Measurements from ENCODE around the gene SLC41A3.
A peak's percentile ranks its signal among the peaks of the same experiment; 100 is the strongest.
"Not testable (repeated sequence)": the region's sequence is repeated elsewhere in the genome, so short reads cannot be mapped to it uniquely, and the experiment has no call there.

The SLC41A3 gene

DNA sequence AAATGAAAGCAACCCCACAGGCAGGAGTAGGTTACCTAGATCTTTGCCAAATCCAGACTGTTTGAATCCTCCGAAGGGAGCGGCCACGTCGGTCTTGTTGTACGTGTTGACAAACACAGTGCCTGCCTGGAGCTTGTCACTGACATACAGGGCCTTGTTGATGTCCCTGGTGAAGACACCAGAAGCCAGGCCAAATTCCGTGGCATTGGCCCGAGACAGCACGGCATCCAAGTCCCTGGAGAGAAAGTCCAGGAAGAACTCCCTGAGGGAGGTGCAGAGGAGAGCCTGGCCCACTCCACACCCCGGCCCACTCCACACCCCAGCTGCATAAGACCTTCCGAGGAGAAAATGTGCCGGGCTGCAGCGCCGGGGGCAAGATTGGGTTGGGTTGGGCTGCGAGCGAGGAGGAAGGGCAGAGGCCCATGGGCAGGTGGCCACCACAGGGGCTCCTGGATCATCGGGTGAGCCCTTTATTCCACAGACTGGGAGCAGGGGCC lies 21.8 kb upstream of the SLC41A3 start:
- no peak for DNase-seq

- DNase-seq, result no peak
Observed at GRCh38 chr3:126104742-126105605, 21.1 kb upstream of the SLC41A3 start.

- no peak for DNase-seq
Observed at GRCh38 chr3:126104028-126104635, 20.2 kb upstream of the SLC41A3 start.

DNA sequence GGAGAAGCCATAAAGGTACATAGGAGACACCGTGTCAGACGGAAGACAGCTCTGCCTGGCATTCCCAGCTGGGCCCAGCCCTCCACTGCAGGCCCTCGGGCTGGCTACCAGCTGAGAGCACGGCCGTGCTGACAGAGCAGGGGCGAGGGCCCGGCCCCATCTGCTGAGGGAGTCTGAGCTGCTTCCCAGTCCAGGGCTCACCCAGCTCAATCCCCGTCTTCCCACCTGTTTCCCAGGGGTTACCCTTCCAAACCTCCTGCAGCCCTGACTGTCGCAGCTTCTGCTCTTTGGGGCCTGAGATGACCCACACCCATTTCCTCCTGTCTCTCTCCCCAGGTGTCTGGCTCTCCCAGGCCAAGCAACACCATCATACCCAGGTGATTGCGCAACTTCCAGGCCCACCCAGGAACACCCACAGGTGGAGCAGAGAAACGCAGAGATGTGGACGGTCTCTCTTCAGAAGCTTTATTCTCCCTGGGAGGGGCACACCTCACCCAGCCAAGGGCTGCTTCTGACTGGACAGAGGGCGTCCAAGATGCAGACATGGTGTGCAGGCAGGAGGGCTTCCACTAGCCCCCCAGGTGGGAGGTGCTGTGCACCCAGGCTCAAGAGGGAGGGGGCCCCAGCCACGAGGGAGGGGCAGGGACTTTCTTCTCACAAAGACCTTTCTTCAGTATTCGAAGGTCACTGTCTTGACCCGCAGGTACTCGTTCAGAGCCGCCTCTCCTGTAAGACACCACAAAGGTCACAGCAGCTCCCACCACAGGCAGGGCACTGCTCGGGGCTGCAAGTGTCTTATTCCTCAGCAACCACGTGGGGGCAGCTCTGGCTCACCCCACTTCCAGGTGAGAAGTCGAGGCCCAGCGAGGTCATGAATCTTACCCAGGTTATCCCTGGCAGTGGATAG lies 19.4 kb upstream of the SLC41A3 start:
- no peak for DNase-seq

DNA sequence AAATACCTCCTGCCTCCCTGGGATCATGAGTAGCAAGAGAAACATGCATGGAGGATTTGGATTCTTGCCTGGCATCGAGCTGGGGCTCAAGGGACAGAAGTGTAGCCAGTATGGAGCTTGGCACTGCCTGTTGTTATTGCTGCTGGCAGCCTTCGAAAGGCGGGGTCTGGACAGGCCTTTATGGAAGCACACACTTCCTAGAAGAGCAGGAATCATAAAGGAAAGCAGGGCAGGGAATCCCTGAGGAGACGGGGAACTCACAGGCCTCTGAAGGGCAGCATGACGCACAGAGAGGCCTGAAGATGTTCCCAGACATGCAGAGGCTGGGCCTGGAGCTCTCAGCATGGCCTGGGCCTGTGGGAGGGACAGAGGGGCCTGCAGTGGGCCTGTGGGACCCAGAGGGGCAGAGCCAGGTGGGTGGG lies 18.6 kb upstream of the SLC41A3 start:
- no peak for DNase-seq

DNA sequence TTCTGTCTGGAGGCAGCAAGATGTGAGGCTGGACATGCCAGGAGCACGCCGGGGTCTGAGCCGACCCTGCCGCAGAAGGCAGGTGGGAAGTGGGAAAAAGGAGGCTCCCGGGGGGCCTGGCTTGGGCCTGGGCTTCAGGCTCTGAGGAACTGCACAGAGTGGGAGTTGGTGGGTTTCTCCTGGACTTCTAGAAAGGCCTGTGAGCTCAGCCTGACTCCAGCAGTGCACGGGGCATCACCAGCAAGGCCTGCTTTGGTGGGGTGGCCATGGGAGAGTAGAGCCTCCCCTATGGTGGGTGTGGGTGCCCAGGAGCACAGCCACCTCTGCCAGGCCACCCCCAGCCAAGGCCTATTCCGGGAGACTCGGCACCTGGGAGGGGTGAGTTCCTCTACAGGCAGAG lies 18.1 kb upstream of the SLC41A3 start:
- no peak for DNase-seq

GRCh38 chr3:126101521-126101982 lies 17.6 kb upstream of the SLC41A3 start:
- no peak for DNase-seq

DNA sequence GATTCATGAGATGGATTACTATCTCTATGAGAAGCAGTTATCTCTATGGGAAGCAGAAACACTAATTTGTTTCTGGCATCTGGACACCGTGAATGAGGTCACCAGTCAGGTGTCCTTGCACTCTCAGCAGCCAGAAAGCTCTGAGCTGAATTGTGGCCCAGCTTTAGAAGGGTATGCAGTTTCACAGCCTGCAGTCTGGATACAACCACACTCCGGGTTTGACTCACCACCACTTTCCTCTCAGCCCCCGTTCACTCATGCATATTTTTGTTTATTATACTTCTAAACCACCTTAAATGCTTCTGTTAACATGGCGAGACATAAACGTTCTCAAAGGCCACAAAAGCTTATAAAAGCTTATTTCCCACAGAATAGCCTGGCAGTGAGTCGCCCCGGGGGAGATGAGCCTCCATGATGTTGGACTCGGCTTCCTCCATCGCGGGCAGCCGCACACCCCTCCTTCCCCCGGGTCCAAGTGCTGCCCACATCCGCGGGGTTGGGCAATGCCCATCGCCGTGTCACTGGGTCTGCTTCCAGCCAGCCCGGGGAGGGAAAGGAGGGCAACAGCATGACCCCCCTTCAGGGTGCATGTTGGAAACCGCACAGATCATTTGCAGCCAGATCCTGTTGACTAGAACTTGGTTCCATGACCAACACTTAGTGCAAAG lies 16.8 kb upstream of the SLC41A3 start:
- no peak for DNase-seq

- no peak for DNase-seq
Observed at GRCh38 chr3:126100269-126100633, 16.3 kb upstream of the SLC41A3 start.

DNA sequence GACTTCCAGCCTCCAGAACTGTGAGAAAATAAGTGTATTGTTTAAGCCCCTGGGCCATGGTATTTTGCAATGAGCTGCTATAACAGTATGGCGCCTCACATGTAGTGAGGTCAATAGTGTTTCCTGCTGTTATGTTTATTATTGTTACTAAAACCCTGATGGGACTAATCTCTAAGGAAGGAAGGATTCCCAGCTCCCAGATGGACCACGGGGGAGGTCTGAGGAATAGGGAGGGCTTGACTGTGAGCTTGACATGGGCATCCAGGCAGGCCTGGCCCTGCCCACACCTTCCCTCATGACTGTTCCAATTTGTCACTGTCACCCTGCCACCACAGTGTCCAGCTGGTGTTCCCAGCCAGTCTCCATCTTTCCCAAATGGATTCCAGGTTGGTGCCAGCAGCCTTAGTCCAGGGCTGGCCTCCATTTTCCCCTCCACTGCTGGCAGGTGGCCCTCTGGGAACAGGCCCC lies 14.5 kb upstream of the SLC41A3 start:
- DNase-seq, result no peak

DNA sequence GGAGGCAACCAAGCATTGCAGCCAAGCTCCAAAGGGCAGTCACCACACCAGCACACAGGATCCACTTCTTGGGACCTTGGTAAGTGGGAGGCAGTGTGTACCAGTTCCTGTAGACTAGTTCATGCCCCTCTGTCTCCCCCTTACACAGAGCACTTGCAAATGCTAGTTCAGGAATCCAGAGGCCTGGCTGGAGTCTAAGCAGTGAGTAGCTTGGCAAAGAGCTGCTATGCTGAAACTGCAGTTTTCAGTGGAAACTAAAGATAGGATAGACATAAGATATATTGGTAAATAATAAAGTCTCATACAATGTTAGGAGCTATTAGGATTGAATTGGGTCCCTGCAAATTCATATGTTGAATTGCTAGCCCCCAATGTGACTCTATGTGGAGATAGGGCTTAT lies 13.9 kb upstream of the SLC41A3 start:
- no peak for DNase-seq

- not testable (repeated sequence) for DNase-seq
Observed at GRCh38 chr3:126096274-126096673, 12.3 kb upstream of the SLC41A3 start.

- DNase-seq, result not testable (repeated sequence)
Observed at GRCh38 chr3:126092128-126092527, 8.2 kb upstream of the SLC41A3 start.

GRCh38 chr3:126087552-126088175 lies 3.7 kb upstream of the SLC41A3 start:
- DNase-seq, result no peak

- no peak for DNase-seq
Observed at GRCh38 chr3:126085841-126086240, 1.9 kb upstream of the SLC41A3 start.

DNA sequence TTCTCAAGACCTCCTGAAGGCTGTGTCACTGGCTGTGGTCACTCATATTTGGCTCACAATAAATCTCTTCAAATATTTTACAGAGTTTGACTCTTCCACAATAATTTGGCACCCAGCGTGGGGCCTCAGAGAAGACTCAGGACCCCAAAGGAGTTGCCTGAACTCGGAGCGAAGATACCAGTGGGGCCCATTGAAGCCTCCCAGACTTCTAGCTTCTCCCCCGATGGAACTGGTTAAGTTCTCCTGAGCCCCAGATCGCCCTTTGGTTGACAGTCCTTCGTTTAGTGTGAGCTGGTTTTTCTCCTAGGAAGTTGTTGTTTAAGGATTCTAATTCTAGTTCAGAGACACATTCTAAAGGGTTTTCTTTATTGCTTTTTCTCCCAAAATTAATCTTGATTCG lies 1.4 kb upstream of the SLC41A3 start:
- no peak for DNase-seq

GRCh38 chr3:126084768-126085180 lies 850 bp upstream of the SLC41A3 start:
- DNase-seq, result no peak

- DNase-seq, result peak; percentile 14
Observed at GRCh38 chr3:126083511-126083912, 412 bp downstream of the SLC41A3 start.

- DNase-seq, result no peak
Observed at GRCh38 chr3:126083138-126083445, 832 bp downstream of the SLC41A3 start.

- DNase-seq, result no peak
Observed at GRCh38 chr3:126082362-126083137, 1.4 kb downstream of the SLC41A3 start.

DNA sequence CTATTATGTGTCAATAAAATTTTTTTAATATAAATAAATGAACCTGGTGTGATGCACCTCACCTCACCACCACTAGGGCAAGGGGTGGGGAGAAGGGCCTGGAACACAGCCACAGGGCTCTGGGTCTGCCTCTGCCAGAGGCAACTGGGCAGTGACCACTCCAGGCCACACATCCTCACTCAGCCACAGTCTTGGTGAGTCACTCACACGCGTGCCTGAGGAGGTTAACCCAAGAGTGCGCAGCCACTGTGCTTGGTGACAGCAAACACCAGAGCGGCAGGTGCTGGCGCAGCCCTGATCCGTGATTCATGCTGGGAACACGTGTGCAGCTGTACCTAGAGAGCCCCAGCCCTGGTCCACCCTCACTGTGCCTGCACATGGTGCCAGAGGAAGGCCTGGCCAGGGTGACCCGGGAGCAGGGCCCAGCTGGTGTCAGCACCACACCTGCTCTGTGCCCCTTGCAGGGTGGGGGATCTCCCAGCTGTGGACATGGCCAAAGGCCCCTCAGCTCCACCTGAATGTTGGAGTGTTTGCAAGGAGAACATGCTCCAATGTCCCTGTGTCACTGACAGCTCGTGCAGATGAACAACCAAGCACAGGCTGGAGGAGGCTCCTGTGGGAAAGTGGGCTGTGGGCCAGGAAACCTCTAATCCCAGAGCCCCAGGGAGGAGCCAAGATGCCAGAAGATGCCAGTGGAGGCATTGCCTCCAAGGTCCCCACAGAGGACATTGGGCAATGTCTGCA lies 2.1 kb downstream of the SLC41A3 start:
- DNase-seq, result no peak

All from NCI-H1694 treated with DMSO at 0.1 percent for 48 hours (cell line).